KMS-11 (cell line): ENCODE results near the gene CCNF.

Experiments
- H2AFZ ChIP-seq: fragments of 200-600 bp; sonication (generic); 2 replicates; pipeline ENCODE4 v1.6.1; 2016; ENCODE audit warnings: antibody characterized with exemption, mixed run types, low read depth
- H3K27ac ChIP-seq: fragments of 200-600 bp; sonication (generic); 2 replicates; pipeline ENCODE4 v1.6.1; 2016; ENCODE audit warnings: mild to moderate bottlenecking, mixed run types
- H3K27me3 ChIP-seq: fragments of 200-600 bp; sonication (generic); 2 replicates; pipeline ENCODE4 v1.6.1; 2017; ENCODE audit warnings: mild to moderate bottlenecking, low read depth, mixed run types, moderate library complexity; ENCODE audit not compliant: insufficient read depth
- H3K36me3 ChIP-seq: fragments of 200-600 bp; sonication (generic); 2 replicates; pipeline ENCODE4 v1.6.1; 2017; ENCODE audit warnings: mild to moderate bottlenecking, mixed run types; ENCODE audit not compliant: insufficient read depth
- H3K4me1 ChIP-seq: fragments of 200-600 bp; sonication (generic); 2 replicates; pipeline ENCODE4 v1.6.1; 2016; ENCODE audit warnings: mild to moderate bottlenecking, low read depth, mixed run types; ENCODE audit not compliant: poor library complexity, severe bottlenecking
- H3K4me2 ChIP-seq: fragments of 200-600 bp; sonication (generic); 2 replicates; pipeline ENCODE4 v1.7.0; 2016; ENCODE audit warnings: mild to moderate bottlenecking, mixed run types
- H3K4me3 ChIP-seq: fragments of 200-600 bp; sonication (generic); IDR thresholded peaks from 2 replicates; pipeline ENCODE4 v1.6.1; 2017; ENCODE audit warnings: low read depth, low read length, mixed read lengths; ENCODE audit not compliant: insufficient read depth
- H3K79me2 ChIP-seq: fragments of 200-600 bp; sonication (generic); 2 replicates; pipeline ENCODE4 v1.6.1; 2016; ENCODE audit warnings: low read depth, mixed run types; ENCODE audit not compliant: insufficient read depth
- H3K9ac ChIP-seq: fragments of 200-600 bp; sonication (generic); 2 replicates; pipeline ENCODE4 v1.6.1; 2016; ENCODE audit warnings: mild to moderate bottlenecking, mixed run types
- H4K20me1 ChIP-seq: fragments of 200-600 bp; sonication (generic); 2 replicates; pipeline ENCODE4 v1.6.1; 2016; ENCODE audit warnings: mild to moderate bottlenecking, mixed run types; ENCODE audit not compliant: insufficient read depth
- CTCF ChIP-seq: fragments of 200-600 bp; sonication (generic); conservative IDR thresholded peaks from 2 replicates; pipeline ENCODE4 v1.6.1; 2017; ENCODE audit warnings: low read depth, mild to moderate bottlenecking, antibody characterized with exemption, low read length, moderate library complexity, mixed read lengths

CCNF gene

GRCh38 chr16:2494616-2495015 lies 65.4 kb downstream of the CCNF start:
- H3K4me1 ChIP-seq = no peaks in the 10 kb centered on the region
- H3K4me2 ChIP-seq = no peak overlapping the region
- H3K79me2 ChIP-seq = no peaks in the 10 kb centered on the region
- no peak for TF ChIP-seq CTCF
- no peak overlapping the region for H3K9ac ChIP-seq
- no peaks in the 10 kb centered on the region for H3K27me3 ChIP-seq
- H2AFZ ChIP-seq = no peak overlapping the region
- H3K4me3 ChIP-seq = no peak overlapping the region
- H4K20me1 ChIP-seq = no peaks in the 10 kb centered on the region
- no peaks in the 10 kb centered on the region for H3K36me3 ChIP-seq
- no peak overlapping the region for H3K27ac ChIP-seq

GRCh38 chr16:2495041-2495440 lies 65.8 kb downstream of the CCNF start:
- H3K27me3 ChIP-seq = no peaks in the 10 kb centered on the region
- H3K36me3 ChIP-seq = no peaks in the 10 kb centered on the region
- H3K4me3 ChIP-seq = no peak overlapping the region
- H3K4me2 ChIP-seq = no peak overlapping the region
- TF ChIP-seq CTCF = no peak
- H3K4me1 ChIP-seq = no peaks in the 10 kb centered on the region
- no peaks in the 10 kb centered on the region for H4K20me1 ChIP-seq
- H3K79me2 ChIP-seq = no peaks in the 10 kb centered on the region
- no peak overlapping the region for H3K9ac ChIP-seq
- no peak overlapping the region for H3K27ac ChIP-seq
- H2AFZ ChIP-seq = no peak overlapping the region

- H3K4me1 ChIP-seq = no peaks in the 10 kb centered on the region
- no peak overlapping the region for H3K27ac ChIP-seq
- no peaks in the 10 kb centered on the region for H3K36me3 ChIP-seq
- no peak overlapping the region for H2AFZ ChIP-seq
- H3K27me3 ChIP-seq = no peaks in the 10 kb centered on the region
- no peaks in the 10 kb centered on the region for H4K20me1 ChIP-seq
- H3K4me2 ChIP-seq = no peak overlapping the region
- no peak overlapping the region for H3K4me3 ChIP-seq
- TF ChIP-seq CTCF = no peak
- no peaks in the 10 kb centered on the region for H3K79me2 ChIP-seq
- no peak overlapping the region for H3K9ac ChIP-seq
These were observed 67.2 kb downstream of the CCNF start for GRCh38 chr16:2496223-2497115.

- no peak overlapping the region for H2AFZ ChIP-seq
- H3K27ac ChIP-seq = no peak overlapping the region; the same call in 1 of the 2 replicates
- H3K4me1 ChIP-seq = no peaks in the 10 kb centered on the region
- H3K4me2 ChIP-seq = no peak overlapping the region
- H3K9ac ChIP-seq = no peak overlapping the region
- H3K27me3 ChIP-seq = no peaks in the 10 kb centered on the region
- no peak for TF ChIP-seq CTCF
- H3K4me3 ChIP-seq = no peak overlapping the region
- no peaks in the 10 kb centered on the region for H4K20me1 ChIP-seq
- no peaks in the 10 kb centered on the region for H3K79me2 ChIP-seq
- no peaks in the 10 kb centered on the region for H3K36me3 ChIP-seq
These were observed 67.9 kb downstream of the CCNF start for GRCh38 chr16:2497116-2497630.
